HEK293T (cell line): ENCODE measurements around the gene HBZ.
"Not testable (repeated sequence)": the region's sequence is repeated elsewhere in the genome, so short reads cannot be mapped to it uniquely, and the experiment has no call there.

Experiments used
- BHLHE40 ChIP-seq: fragments of 450-650 bp; IDR thresholded peaks from 2 replicates; pipeline ENCODE4 v1.6.1; 2016; ENCODE audit warnings: mild to moderate bottlenecking, moderate library complexity, borderline replicate concordance
- ELF4 ChIP-seq: fragments of 450-650 bp; IDR thresholded peaks from 2 replicates; pipeline ENCODE4 v1.6.1; 2017; ENCODE audit warnings: antibody characterized with exemption
- FOXA1 ChIP-seq: fragments of 450-650 bp; IDR thresholded peaks from 2 replicates; pipeline ENCODE4 v1.6.1; 2016; ENCODE audit warnings: mild to moderate bottlenecking
- FOXK2 ChIP-seq: fragments of 450-650 bp; IDR thresholded peaks from 2 replicates; pipeline ENCODE4 v1.6.1; 2016; ENCODE audit warnings: mild to moderate bottlenecking
- FOXM1 ChIP-seq: fragments of 450-650 bp; IDR thresholded peaks from 2 replicates; pipeline ENCODE4 v1.6.1; 2017; ENCODE audit warnings: mild to moderate bottlenecking, borderline replicate concordance
- HDGF ChIP-seq: fragments of 450-650 bp; IDR thresholded peaks from 2 replicates; pipeline ENCODE4 v1.6.1; 2017; ENCODE audit warnings: antibody characterized with exemption, borderline replicate concordance
- LEF1 ChIP-seq: fragments of 450-650 bp; IDR thresholded peaks from 2 replicates; pipeline ENCODE4 v1.6.1; 2017; ENCODE audit warnings: mild to moderate bottlenecking, borderline replicate concordance
- NFRKB ChIP-seq: fragments of 450-650 bp; IDR thresholded peaks from 2 replicates; pipeline ENCODE4 v1.6.1; 2016; ENCODE audit warnings: mild to moderate bottlenecking, moderate library complexity
- SP1 ChIP-seq: fragments of 450-650 bp; IDR thresholded peaks from 2 replicates; pipeline ENCODE4 v1.6.1; 2017
- SUZ12 ChIP-seq: fragments of 450-650 bp; IDR thresholded peaks from 2 replicates; pipeline ENCODE4 v1.6.1; 2016; ENCODE audit warnings: mild to moderate bottlenecking
- TARDBP ChIP-seq: fragments of 450-650 bp; IDR thresholded peaks from 2 replicates; pipeline ENCODE4 v1.6.1; 2016
- TF ChIP-seq, protein P1 (sequence below): fragments of 450-650 bp; IDR thresholded peaks from 2 replicates; pipeline ENCODE4 v1.6.1; 2016

DNA sequence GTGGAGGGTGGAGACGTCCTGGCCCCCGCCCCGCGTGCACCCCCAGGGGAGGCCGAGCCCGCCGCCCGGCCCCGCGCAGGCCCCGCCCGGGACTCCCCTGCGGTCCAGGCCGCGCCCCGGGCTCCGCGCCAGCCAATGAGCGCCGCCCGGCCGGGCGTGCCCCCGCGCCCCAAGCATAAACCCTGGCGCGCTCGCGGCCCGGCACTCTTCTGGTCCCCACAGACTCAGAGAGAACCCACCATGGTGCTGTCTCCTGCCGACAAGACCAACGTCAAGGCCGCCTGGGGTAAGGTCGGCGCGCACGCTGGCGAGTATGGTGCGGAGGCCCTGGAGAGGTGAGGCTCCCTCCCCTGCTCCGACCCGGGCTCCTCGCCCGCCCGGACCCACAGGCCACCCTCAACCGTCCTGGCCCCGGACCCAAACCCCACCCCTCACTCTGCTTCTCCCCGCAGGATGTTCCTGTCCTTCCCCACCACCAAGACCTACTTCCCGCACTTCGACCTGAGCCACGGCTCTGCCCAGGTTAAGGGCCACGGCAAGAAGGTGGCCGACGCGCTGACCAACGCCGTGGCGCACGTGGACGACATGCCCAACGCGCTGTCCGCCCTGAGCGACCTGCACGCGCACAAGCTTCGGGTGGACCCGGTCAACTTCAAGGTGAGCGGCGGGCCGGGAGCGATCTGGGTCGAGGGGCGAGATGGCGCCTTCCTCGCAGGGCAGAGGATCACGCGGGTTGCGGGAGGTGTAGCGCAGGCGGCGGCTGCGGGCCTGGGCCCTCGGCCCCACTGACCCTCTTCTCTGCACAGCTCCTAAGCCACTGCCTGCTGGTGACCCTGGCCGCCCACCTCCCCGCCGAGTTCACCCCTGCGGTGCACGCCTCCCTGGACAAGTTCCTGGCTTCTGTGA lies 24.3 kb downstream of the HBZ start, which contains the start of gene HBA1:
- TF ChIP-seq FOXM1, NFRKB, BHLHE40, HDGF, ELF4, TARDBP, SP1, SUZ12, FOXK2, FOXA1, LEF1: not testable (repeated sequence)
- TF ChIP-seq, protein P1, sequence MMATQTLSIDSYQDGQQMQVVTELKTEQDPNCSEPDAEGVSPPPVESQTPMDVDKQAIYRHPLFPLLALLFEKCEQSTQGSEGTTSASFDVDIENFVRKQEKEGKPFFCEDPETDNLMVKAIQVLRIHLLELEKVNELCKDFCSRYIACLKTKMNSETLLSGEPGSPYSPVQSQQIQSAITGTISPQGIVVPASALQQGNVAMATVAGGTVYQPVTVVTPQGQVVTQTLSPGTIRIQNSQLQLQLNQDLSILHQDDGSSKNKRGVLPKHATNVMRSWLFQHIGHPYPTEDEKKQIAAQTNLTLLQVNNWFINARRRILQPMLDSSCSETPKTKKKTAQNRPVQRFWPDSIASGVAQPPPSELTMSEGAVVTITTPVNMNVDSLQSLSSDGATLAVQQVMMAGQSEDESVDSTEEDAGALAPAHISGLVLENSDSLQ, result not testable (repeated sequence)
